H1 (cell line): ENCODE results near the gene SCN8A. TPM values are rescaled to one million over a fixed set of nuclear protein-coding genes. Genes with fewer than 3 reads are reported as not detected.
"Not testable (repeated sequence)": the region's sequence is repeated elsewhere in the genome, so short reads cannot be mapped to it uniquely, and the experiment has no call there.

Source experiments
- CTCF ChIA-PET: fragments of 300-600 bp; sonication (Branson Sonifier 250); formaldehyde crosslinking; loops from one replicate; lab custom pipeline; 2021; ENCODE audit not compliant: partially characterized antibody; lab: Charles Lee
- POLR2A ChIA-PET: fragments of 300-600 bp; sonication (Branson Sonifier 250); formaldehyde crosslinking; loops from one replicate; lab custom pipeline; 2021; ENCODE audit warnings: inconsistent platforms; ENCODE audit not compliant: partially characterized antibody; lab: Charles Lee
- DNase-seq, 2 experiments: peaks; one replicate each; pipeline versions ENCODE4 v3.0.0 to v3.0.0-alpha.2; 2010 to 2022; ENCODE audit warnings: low spot score in 2 of 2, low read depth in 1 of 2, mixed read lengths in 1 of 2
- FAIRE-seq: peaks from 2 replicates; lab custom pipeline; 2011; peaks lifted over from hg19 to GRCh38; lab: Jason Lieb, UNC
- H2AFZ ChIP-seq: 2 replicates; pipeline ENCODE4 v1.8.1; 2012; ENCODE audit warnings: low read length, inconsistent platforms
- H2AK5ac ChIP-seq: 2 replicates; pipeline ENCODE4 v1.6.1; 2013; ENCODE audit warnings: low read depth, low read length
- H2BK120ac ChIP-seq: replicated peaks from 2 replicates; pipeline ENCODE3; 2013; ENCODE audit warnings: low read depth, low read length, inconsistent platforms
- H2BK12ac ChIP-seq: 2 replicates; pipeline ENCODE4 v1.6.1; 2013; ENCODE audit warnings: low read depth, low read length
- H2BK15ac ChIP-seq: 2 replicates; pipeline ENCODE4 v1.6.1; 2013; ENCODE audit warnings: low read length
- H2BK20ac ChIP-seq: 2 replicates; pipeline ENCODE4 v1.6.1; 2013; ENCODE audit warnings: low read length
- H2BK5ac ChIP-seq: 2 replicates; pipeline ENCODE4 v1.6.1; 2013; ENCODE audit warnings: low read depth, low read length
- H3K14ac ChIP-seq: 2 replicates; pipeline ENCODE4 v1.6.1; 2013; ENCODE audit warnings: inconsistent platforms; ENCODE audit not compliant: insufficient read length
- H3K18ac ChIP-seq: 2 replicates; pipeline ENCODE4 v1.6.1; 2013; ENCODE audit warnings: low read length; ENCODE audit errors: extremely low read depth
- H3K23ac ChIP-seq: 2 replicates; pipeline ENCODE4 v1.6.1; 2013; ENCODE audit warnings: inconsistent platforms; ENCODE audit not compliant: insufficient read length
- H3K23me2 ChIP-seq: 2 replicates; pipeline ENCODE4 v1.6.1; 2013; ENCODE audit warnings: low read depth, low read length
- H3K27ac ChIP-seq: 2 replicates; pipeline ENCODE4 v1.6.1; 2011; ENCODE audit warnings: low read depth, low read length, inconsistent platforms
- H3K27me3 ChIP-seq, 4 experiments: replicated peaks in 1 of 4; 1 replicate in 1 of 4; 2 replicates in 3 of 4; pipeline versions ENCODE4 v1.6.1 to v1.8.1; 2011 to 2013; ENCODE audit warnings: low read length in 3 of 4, mild to moderate bottlenecking in 3 of 4, inconsistent platforms in 2 of 4, mixed read lengths in 2 of 4, moderate library complexity in 1 of 4; ENCODE audit not compliant: control insufficient read depth in 3 of 4, insufficient read depth in 3 of 4; ENCODE audit errors: extremely low read depth in 1 of 4
- H3K36me3 ChIP-seq, 4 experiments: 2 replicates each; pipeline versions ENCODE4 v1.6.1 to v1.8.1; 2011 to 2013; ENCODE audit warnings: mild to moderate bottlenecking in 4 of 4, low read length in 3 of 4, moderate library complexity in 2 of 4, control low read depth in 1 of 4, inconsistent platforms in 1 of 4; ENCODE audit not compliant: insufficient read depth in 4 of 4, control insufficient read depth in 2 of 4
- H3K4ac ChIP-seq: replicated peaks from 2 replicates; pipeline ENCODE3; 2013; ENCODE audit warnings: low read length, low read depth, mixed read lengths, inconsistent platforms; ENCODE audit not compliant: insufficient read length
- H3K4me1 ChIP-seq, 4 experiments: replicated peaks in 1 of 4; 1 replicate in 1 of 4; 2 replicates in 3 of 4; pipeline versions ENCODE4 v1.6.1 to v1.8.1; 2011 to 2013; ENCODE audit warnings: low read length in 3 of 4, inconsistent platforms in 2 of 4, mixed read lengths in 1 of 4; ENCODE audit not compliant: insufficient read depth in 4 of 4, control insufficient read depth in 3 of 4
- H3K4me2 ChIP-seq, 2 experiments: 2 replicates each; pipeline versions ENCODE4 v1.6.1 to v1.8.1; 2011 to 2013; ENCODE audit warnings: low read depth in 2 of 2, low read length in 2 of 2, control low read depth in 1 of 2, inconsistent platforms in 1 of 2, mild to moderate bottlenecking in 1 of 2; ENCODE audit not compliant: insufficient read depth in 1 of 2
- H3K4me3 ChIP-seq, 4 experiments: fragments of 200-600, 300-600 bp in 1 of 4; sonication (generic), shearing (Covaris generic), sonication (Bioruptor Twin) in 1 of 4; 2 replicates each; pipeline versions ENCODE4 v1.5.1 to v1.8.1; 2011 to 2016; ENCODE audit warnings: low read length in 4 of 4, low read depth in 3 of 4, control low read depth in 2 of 4, inconsistent platforms in 2 of 4, mild to moderate bottlenecking in 2 of 4, mixed read lengths in 1 of 4, moderate library complexity in 1 of 4; ENCODE audit not compliant: insufficient read depth in 2 of 4; ENCODE audit errors: extremely low read depth in 1 of 4
- H3K56ac ChIP-seq: replicated peaks from 2 replicates; pipeline ENCODE3; 2013; ENCODE audit warnings: low read depth, mild to moderate bottlenecking, mixed read lengths, low read length, inconsistent platforms; ENCODE audit not compliant: insufficient read length
- H3K79me1 ChIP-seq: 2 replicates; pipeline ENCODE4 v1.6.1; 2013; ENCODE audit warnings: low read depth, low read length, control low read depth
- H3K79me2 ChIP-seq, 2 experiments: 2 replicates each; pipeline versions ENCODE4 v1.6.1 to v1.8.1; 2012 to 2013; ENCODE audit warnings: low read length in 2 of 2, mild to moderate bottlenecking in 2 of 2, inconsistent platforms in 1 of 2; ENCODE audit not compliant: insufficient read depth in 2 of 2, control insufficient read depth in 1 of 2
- H3K9ac ChIP-seq, 4 experiments: replicated peaks in 1 of 4; 1 replicate in 1 of 4; 2 replicates in 3 of 4; pipeline versions ENCODE4 v1.6.1 to v1.8.1; 2011 to 2013; ENCODE audit warnings: low read depth in 3 of 4, low read length in 3 of 4, control low read depth in 2 of 4, mild to moderate bottlenecking in 2 of 4, moderate library complexity in 2 of 4, inconsistent platforms in 1 of 4; ENCODE audit errors: extremely low read depth in 1 of 4
- H3K9me3 ChIP-seq, 2 experiments: 2 replicates each; pipeline versions ENCODE4 v1.6.1 to v1.8.1; 2012 to 2013; ENCODE audit warnings: mild to moderate bottlenecking in 2 of 2, moderate library complexity in 2 of 2, control low read depth in 1 of 2, inconsistent platforms in 1 of 2, low read depth in 1 of 2, low read length in 1 of 2, mixed read lengths in 1 of 2; ENCODE audit not compliant: insufficient read depth in 2 of 2
- H4K20me1 ChIP-seq, 2 experiments: replicated peaks in 1 of 2; 2 replicates each; pipeline versions ENCODE3 to v1.8.1; 2011 to 2013; ENCODE audit warnings: inconsistent platforms in 2 of 2, low read length in 2 of 2, mild to moderate bottlenecking in 1 of 2; ENCODE audit not compliant: insufficient read depth in 2 of 2, control insufficient read depth in 1 of 2
- H4K5ac ChIP-seq: 2 replicates; pipeline ENCODE4 v1.6.1; 2013; ENCODE audit warnings: low read length, low read depth, mixed read lengths, inconsistent platforms; ENCODE audit not compliant: insufficient read length
- H4K8ac ChIP-seq: 2 replicates; pipeline ENCODE4 v1.8.0; 2013; ENCODE audit warnings: mild to moderate bottlenecking, moderate library complexity, low read length, inconsistent platforms; ENCODE audit not compliant: insufficient read depth; ENCODE audit errors: extremely low read depth
- H4K91ac ChIP-seq: replicated peaks from 2 replicates; pipeline ENCODE3; 2013; ENCODE audit warnings: low read length, mixed read lengths, inconsistent platforms; ENCODE audit not compliant: insufficient read length
- WGBS, 2 experiments: shearing (Covaris generic) in 1 of 2; methylation state at CpG; one replicate each; pipeline versions ENCODE4 v1.1.6 to v1.1.7; 2013 to 2015; ENCODE audit warnings: low lambda C conversion rate in 2 of 2, mixed read lengths in 2 of 2, inconsistent platforms in 1 of 2, low coverage in 1 of 2, missing lambda C conversion rate in 1 of 2; ENCODE audit not compliant: insufficient replicate concordance in 2 of 2, insufficient coverage in 1 of 2, insufficient read length in 1 of 2; ENCODE audit errors: extremely low coverage in 1 of 2, missing lambda C conversion rate in 1 of 2; 5-methylcytosine and 5-hydroxymethylcytosine counted together
- polyA plus RNA-seq, 7 experiments: library from polyadenylated mRNA; depleted of rRNA in 3 of 7; stranded (reverse) in 5 of 7; unstranded in 2 of 7; fragments of >200 nt in 5 of 7; fragments of 200-250 nt in 2 of 7; gene quantifications; 1 replicate in 5 of 7; 2 replicates in 1 of 7; 4 replicates in 1 of 7; pipeline versions ENCODE4 v1.2.1 to v1.2.3, GENCODE V29; 2011 to 2013; ENCODE audit warnings: missing spikeins in 2 of 7, mixed read lengths in 2 of 7
- total RNA-seq: library from RNA; stranded (reverse); fragmentation: NEBNext Ultra II Directional; extraction: Animal tissue kit (Norgen Biotek cat#: 25700); gene quantifications from 2 replicates; pipeline ENCODE4 v1.2.1, GENCODE V29; 2021

Gene SCN8A
- total and polyA plus RNA-seq, 2 of the 8 experiments (the other 6 are each of a cell fraction or from before 2014, with no cell fraction given): 6.3 to 10.7 TPM

DNA sequence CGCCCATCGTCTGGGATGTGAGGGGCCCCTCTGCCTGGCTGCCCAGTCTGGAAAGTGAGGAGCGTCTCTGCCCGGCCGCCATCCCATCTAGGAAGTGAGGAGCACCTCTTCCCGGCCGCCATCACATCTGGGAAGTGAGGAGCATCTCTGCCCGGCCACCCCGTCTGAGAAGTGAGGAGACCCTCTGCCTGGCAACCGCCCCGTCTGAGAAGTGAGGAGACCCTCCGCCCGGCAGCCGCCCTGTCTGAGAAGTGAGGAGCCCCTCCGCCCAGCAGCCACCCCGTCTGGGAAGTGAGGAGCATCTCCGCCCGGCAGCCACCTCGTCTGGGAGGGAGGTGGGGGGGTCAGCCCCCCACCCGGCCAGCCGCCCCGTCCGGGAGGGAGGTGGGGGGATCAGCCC lies 53.7 kb downstream of the SCN8A start:
- H2BK15ac ChIP-seq, H3K36me3 ChIP-seq, H2AFZ ChIP-seq, H3K4me3 ChIP-seq, H2AK5ac ChIP-seq, H3K4ac ChIP-seq, H3K14ac ChIP-seq, H3K18ac ChIP-seq, H3K4me1 ChIP-seq, H3K79me1 ChIP-seq, H3K4me2 ChIP-seq, H4K5ac ChIP-seq, H2BK12ac ChIP-seq, POLR2A ChIA-PET, H4K91ac ChIP-seq, H3K79me2 ChIP-seq, H4K8ac ChIP-seq, H4K20me1 ChIP-seq, DNase-seq, H3K56ac ChIP-seq, H3K23ac ChIP-seq, H3K27me3 ChIP-seq, H3K23me2 ChIP-seq, H2BK20ac ChIP-seq, H2BK120ac ChIP-seq, FAIRE-seq, H3K27ac ChIP-seq, H3K9ac ChIP-seq, H2BK5ac ChIP-seq: not testable (repeated sequence)
- H3K9me3 ChIP-seq: peaks cover 3 to 14% of the 10 kb centered on the region in 2 experiments; a peak in 3 of 4 replicates
- CTCF ChIA-PET: interaction anchor here (0.6 kb wide), 1 partner anchor 103 kb away, joined by 4 read pairs; no protein-coding TSS in a partner anchor
- 90% methylated on average over 7 of the region's 23 CpGs; no CpG with 5 or more reads in 1 of the 2 experiments for WGBS, 2 experiments
